GM21381 (cell line): Measurements from ENCODE around the gene NHLH2.

Source experiments
- ATAC-seq: cut with Tn5 transposase; IDR thresholded peaks from one replicate; pipeline ENCODE4 v1.9.1; 2021; ENCODE audit warnings: mild to moderate bottlenecking, moderate library complexity; ENCODE audit not compliant: unreplicated experiment

Gene NHLH2

DNA sequence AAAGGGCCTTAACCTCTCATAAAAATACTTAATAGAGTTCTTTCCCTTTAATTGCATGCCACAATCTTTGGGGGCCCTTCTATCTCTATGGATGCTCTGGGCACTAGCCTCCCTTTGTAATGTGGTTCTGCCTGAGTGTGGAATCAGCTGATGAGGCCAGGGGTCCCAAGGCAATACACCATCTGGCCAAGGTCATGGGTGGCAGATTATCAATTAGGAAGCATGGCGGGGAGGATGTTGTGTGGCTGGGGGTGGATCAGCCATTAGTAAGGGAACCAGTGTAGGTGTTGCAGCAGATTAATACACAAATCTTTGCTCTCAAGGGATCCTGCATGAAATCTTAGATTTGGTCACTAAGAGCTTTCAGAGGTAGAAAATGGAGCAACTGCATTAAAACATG, 35.3 kb downstream of the NHLH2 start:
- ATAC-seq: no peak

DNA sequence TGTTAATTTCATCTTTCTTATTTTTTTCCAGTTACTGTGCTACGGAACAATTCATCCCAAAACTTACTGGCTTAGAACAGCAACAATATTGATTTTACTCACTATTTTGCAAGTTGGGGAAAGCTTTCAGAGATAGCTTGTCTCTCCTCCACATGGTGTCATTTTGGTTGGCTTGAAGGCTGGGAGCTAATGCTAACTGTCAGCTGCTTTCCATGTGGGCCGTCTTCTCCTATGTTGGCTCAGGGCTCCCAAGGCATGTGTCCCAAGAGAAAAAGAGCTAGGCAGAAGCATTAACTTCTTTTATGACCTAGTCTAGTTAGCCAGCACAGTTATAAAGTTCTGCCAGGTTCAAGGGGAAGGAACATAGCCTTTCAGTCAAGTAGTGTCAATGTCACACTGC, 38.5 kb downstream of the NHLH2 start:
- no peak for ATAC-seq

DNA sequence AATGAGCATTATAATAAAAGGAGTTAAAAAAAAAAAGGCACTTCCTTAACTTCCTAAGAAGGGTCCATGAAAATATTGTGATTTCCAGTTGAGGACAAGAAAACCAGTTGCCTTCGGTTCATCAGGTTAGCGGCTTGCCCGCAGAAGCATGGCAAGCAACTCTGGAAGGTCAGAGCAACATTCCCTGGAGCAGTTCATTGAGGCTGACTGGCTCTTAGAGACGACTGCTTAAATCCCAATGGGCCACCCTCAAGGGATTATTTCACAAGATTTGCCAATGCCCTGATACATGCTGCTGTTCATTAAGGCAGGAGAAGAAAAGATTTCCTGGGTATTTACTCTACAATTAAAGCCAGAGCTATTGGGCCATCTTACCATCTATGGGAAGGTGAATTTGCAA, 43.4 kb downstream of the NHLH2 start:
- no peak for ATAC-seq

DNA sequence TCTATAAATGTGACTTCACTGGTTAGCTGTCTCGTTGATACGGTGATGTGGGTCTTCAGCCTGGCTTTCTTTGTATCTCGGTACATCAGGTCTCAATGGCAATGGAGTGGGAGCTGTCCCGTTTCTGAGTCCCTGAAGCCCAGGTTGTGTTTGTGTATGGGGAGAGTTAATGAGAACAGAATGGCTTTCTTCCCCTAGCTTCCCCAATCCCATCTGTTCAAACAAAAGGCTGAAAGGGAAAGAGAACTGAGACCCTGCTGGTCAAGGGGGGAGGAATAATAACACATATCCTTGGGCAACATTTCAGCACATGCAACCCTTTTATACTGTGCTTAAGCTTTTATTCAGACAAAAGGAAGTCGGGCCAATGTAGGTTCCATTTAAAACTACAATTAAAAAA, 44.0 kb downstream of the NHLH2 start:
- no peak for ATAC-seq

DNA sequence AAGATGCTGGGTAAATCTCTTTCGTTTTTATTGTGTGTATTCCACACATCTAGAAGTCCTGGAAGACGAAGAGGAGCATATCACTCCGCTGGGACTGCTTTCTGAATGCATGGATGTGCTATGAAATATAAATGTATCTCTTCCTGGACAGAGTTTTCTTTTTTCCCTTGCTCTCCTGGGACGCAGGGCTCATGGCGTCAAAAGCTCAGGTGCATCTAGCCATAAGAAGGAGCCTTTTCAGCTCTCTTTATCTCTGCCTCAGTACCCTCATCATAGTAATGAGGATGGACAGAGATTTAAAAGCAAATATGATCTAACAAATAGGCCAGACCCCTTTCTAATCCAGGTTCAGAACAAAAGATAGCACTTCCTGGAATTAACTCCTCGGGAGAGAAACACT, 44.9 kb downstream of the NHLH2 start:
- no peak for ATAC-seq

DNA sequence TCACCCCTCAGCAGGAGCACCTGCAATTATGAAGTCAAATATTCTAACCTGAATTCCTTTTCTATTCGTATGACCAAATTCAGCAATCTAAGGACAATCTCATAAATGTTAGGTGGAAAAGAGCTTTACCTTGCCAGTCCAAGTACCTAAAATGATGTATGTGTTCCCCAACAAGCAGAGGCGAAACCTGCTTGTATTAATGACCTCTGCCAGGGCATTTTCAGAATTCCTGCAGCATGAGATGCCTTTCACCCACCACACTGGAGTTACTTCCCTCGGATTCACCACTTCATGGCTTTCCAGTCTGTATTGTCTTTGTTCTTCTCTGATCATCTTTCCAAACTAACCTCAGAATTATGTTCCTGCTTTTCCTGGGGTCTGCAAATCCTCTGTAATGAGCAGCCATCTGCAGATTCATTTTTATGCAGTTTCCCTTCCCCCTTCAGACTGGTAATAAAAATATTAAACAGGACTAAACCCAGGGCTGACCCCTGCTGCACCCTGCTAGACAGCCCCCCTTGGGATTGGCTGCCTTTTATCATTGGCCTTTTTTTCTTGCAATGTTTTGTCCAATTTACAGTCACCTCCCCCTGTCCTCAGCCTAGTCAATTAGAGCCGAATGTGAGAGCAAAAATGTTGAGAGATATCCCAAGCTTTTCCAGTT, 45.8 kb downstream of the NHLH2 start:
- no peak for ATAC-seq

DNA sequence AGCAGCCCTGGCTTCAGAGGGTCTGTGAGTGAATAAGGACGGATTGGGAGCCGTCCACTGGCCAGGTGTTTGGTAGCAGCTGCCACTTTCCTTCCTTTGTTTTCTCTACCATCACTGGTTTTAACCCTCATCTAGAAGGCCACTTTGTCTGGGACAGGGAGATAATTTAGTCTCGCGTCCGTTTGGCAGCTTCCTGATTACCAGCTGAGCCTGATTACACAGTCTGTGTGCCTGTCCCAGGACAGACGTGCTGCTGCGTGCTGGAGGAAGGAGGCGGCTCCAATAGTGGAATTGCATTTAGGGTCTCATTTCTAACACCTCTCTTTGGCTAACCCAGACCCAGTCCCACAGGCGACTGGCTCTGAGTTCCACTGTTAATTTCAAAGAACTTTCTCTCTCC, 47.8 kb downstream of the NHLH2 start:
- ATAC-seq: no peak

DNA sequence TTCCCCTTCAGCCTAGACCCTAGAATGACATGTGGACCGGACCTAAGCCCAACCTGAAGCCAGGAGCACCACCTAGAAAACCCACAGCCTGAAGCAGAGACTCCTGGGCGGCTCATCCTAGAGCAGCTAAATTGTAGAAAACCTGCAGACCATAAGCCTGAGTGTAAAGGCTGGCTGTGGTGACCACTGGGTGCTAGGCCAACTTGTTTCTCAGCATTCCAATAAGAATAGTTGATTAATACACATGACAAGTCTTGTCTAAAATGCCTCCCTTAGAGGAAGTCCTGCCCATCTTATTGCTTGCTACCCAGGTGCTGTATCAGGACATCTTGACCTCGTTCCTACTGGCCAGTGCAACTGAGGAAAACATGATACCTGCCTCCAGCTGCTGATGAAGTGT, 49.1 kb downstream of the NHLH2 start:
- ATAC-seq: no peak

DNA sequence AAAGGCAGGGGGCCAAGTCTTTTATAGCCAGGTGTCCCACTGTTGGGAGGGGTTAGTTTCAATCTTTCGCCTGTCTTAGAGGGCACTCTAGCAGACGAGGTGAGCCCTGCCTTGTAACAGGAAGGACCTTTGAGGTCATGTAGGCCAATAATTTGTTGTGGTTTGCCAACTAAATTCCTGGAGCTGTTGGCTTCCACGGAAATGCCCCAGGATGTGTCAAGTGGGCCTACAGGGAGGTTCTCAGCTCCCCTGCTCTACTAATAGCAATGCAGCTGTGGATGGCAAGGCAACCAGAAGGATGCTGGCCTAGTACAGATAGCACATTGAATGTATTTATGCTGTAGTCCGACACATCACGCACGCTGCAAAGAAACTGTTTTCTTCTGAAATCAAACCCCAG, 50.1 kb downstream of the NHLH2 start:
- no peak for ATAC-seq

DNA sequence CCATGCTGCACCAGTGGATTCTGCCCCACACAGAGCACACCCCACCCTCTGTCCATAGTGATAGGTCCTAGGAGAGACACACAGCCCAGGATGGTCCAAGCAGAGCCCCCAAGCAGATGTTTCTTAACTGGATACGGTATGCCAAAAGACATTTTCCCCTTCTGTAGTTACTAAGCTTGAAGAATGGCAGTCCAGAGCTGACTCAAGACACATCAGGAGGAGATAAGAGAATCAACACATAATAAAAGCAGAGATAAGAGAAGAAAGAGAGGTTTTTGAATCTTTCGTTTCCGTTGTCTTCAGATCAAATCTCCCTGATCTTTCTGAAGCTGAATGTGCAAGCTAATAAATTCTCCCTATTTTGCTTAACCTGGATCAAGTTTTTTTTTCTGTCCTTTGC, 50.6 kb downstream of the NHLH2 start:
- no peak for ATAC-seq
